CD4-positive, CD25-positive, alpha-beta regulatory T cell (primary cell): ENCODE results near the gene PITX1. TPM values are rescaled to one million over a fixed set of nuclear protein-coding genes. Genes with fewer than 3 reads are reported as not detected.

Experiments used
- ATAC-seq, 2 donors: fragments of 150-1000 bp; cut with Tn5 transposase; one replicate each; pipeline ENCODE4 v1.10.0; 2021; ENCODE audit warnings: low read depth in 2 of 2, moderate number of reproducible peaks in 2 of 2, moderate library complexity in 1 of 2
- DNase-seq, 3 donors: peaks; one replicate each; pipeline versions ENCODE4 v3.0.0 to v3.0.0-alpha.2; 2012 to 2022; ENCODE audit warnings: mixed read lengths in 1 of 3
- H3K27ac ChIP-seq: one replicate; pipeline ENCODE4 v1.7.0; 2013; ENCODE audit warnings: mild to moderate bottlenecking, low read length; ENCODE audit not compliant: insufficient read depth, poor library complexity, severe bottlenecking
- H3K27me3 ChIP-seq: one replicate; pipeline ENCODE4 v1.7.0; 2013; ENCODE audit warnings: low read length; ENCODE audit not compliant: control insufficient read depth, insufficient read depth
- H3K36me3 ChIP-seq: one replicate; pipeline ENCODE4 v1.7.0; 2013; ENCODE audit warnings: mild to moderate bottlenecking, low read length, moderate library complexity; ENCODE audit not compliant: control insufficient read depth, insufficient read depth
- H3K4me1 ChIP-seq: 2 replicates; pipeline ENCODE4 v1.7.0; 2013; ENCODE audit warnings: mild to moderate bottlenecking, low read length; ENCODE audit not compliant: insufficient read depth, control insufficient read depth, poor library complexity, severe bottlenecking
- H3K4me3 ChIP-seq: one replicate; pipeline ENCODE4 v1.7.0; 2013; ENCODE audit warnings: low read depth, mild to moderate bottlenecking, low read length, moderate library complexity
- H3K9me3 ChIP-seq, 2 experiments: 1 replicate in 1 of 2; 2 replicates in 1 of 2; pipeline ENCODE4 v1.7.0; 2013; ENCODE audit warnings: low read length in 2 of 2, mild to moderate bottlenecking in 1 of 2, moderate library complexity in 1 of 2; ENCODE audit not compliant: control insufficient read depth in 2 of 2
- H3K27ac Mint-ChIP-seq, 3 donors: one replicate each; pipeline ENCODE4 v1.8.0; 2020 to 2022; ENCODE audit warnings: mild to moderate bottlenecking in 3 of 3, mixed read lengths in 3 of 3, moderate library complexity in 2 of 3
- H3K27me3 Mint-ChIP-seq: one replicate; pipeline ENCODE4 v1.8.0; 2022; ENCODE audit warnings: mild to moderate bottlenecking, mixed read lengths
- H3K36me3 Mint-ChIP-seq: one replicate; pipeline ENCODE4 v1.8.0; 2020; ENCODE audit warnings: mixed read lengths
- H3K4me1 Mint-ChIP-seq, 4 donors: one replicate each; pipeline ENCODE4 v1.8.0; 2020 to 2022; ENCODE audit warnings: mixed read lengths in 4 of 4, mild to moderate bottlenecking in 1 of 4
- H3K4me3 Mint-ChIP-seq, 4 donors: one replicate each; pipeline ENCODE4 v1.8.0; 2020 to 2022; ENCODE audit warnings: mild to moderate bottlenecking in 4 of 4, mixed read lengths in 4 of 4, moderate library complexity in 3 of 4
- H3K9me3 Mint-ChIP-seq, 7 donors: one replicate each; pipeline ENCODE4 v1.8.0; 2020 to 2022; ENCODE audit warnings: mixed read lengths in 7 of 7, mild to moderate bottlenecking in 3 of 7, moderate library complexity in 2 of 7
- polyA plus RNA-seq, 4 donors: library from polyadenylated mRNA; unstranded; fragments of 300-500 nt; fragmentation: Illumina TruSeq; gene quantifications; one replicate each; pipeline ENCODE4 v1.2.3, GENCODE V29; 2021
- total RNA-seq: library from RNA; stranded (reverse); gene quantifications from one replicate; pipeline ENCODE4 v1.2.3, GENCODE V29; 2022

PITX1 gene
- total and polyA plus RNA-seq, 5 donors from 2014 or later, result not detected

DNA sequence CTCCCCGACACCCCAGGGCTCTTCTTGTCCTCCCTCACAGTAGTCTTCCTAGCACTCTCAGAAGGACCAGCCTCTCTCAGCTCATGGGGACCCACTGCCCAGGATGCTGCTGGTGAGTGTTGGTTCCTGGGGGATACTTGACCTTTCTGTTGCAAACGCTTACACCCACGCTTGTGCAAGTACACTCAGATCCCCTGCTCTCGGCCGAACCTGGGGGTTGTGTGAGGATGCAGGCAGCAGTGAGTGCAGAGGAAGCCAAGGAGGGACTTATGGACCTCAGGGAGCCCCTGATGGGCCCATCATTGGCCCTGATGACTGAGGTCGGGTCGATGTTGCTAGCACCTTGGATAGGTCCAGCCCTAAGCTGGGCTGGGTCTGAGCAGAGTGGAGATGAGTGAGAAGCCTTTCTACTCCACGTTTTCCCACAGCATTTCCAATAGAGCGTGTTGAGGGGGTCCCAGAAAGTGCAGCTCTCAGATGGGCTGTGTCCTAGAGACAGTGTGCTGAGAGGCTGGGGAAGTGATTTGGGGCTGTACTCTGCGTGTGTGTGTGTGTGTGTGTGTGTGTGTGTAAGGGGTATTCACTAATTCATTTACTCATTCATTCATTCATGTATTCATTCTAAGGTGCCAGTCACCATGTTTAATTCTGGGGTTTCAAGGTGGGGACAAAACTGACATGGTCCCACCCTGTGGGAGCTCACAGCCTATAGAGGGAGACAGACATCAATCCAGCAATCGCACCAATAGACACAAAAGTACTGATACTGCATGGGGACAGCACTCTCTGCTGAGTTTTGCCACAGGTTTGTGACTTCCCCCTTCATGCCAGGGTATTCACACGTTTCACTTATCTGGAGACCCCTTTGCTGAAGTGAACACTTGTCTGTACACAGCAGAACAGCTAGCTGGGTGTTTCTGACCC lies 25.2 kb upstream of the PITX1 start:
- DNase-seq (no peak), ATAC-seq (no peak)
- Mint-ChIP-seq H3K4me3 (no peak overlapping the region), H3K27me3 (peaks cover 5% of the 10 kb centered on the region), H3K27ac (no peak overlapping the region), H3K4me1 (no peaks in the 10 kb centered on the region), H3K9me3 (no peaks in the 10 kb centered on the region), H3K36me3 (no peaks in the 10 kb centered on the region)
- Histone ChIP-seq H3K4me1 (no peaks in the 10 kb centered on the region), H3K27me3 (peaks cover 1% of the 10 kb centered on the region), H3K4me3 (no peak overlapping the region), H3K9me3 (no peaks in the 10 kb centered on the region), H3K27ac (no peak overlapping the region), H3K36me3 (no peaks in the 10 kb centered on the region)

GRCh38 chr5:135058331-135058732 lies 24.3 kb upstream of the PITX1 start:
- no peak overlapping the region for H3K27ac ChIP-seq
- ATAC-seq, result no peak
- H3K4me3 Mint-ChIP-seq, result no peak overlapping the region
- peaks cover 0 to 4% (median 2%) of the 10 kb centered on the region in 4 donors for H3K4me1 Mint-ChIP-seq
- peaks cover 11% of the 10 kb centered on the region for H3K27me3 Mint-ChIP-seq
- H3K9me3 ChIP-seq, result no peaks in the 10 kb centered on the region
- H3K27ac Mint-ChIP-seq, result no peak overlapping the region
- no peaks in the 10 kb centered on the region for H3K36me3 ChIP-seq
- H3K4me1 ChIP-seq, result no peaks in the 10 kb centered on the region
- peaks cover 7% of the 10 kb centered on the region for H3K27me3 ChIP-seq
- H3K4me3 ChIP-seq, result no peak overlapping the region
- no peaks in the 10 kb centered on the region for H3K36me3 Mint-ChIP-seq
- no peaks in the 10 kb centered on the region for H3K9me3 Mint-ChIP-seq
- no peak for DNase-seq

- ATAC-seq (no peak), DNase-seq (no peak)
- no peaks in the 10 kb centered on the region for H3K4me1 ChIP-seq
- Mint-ChIP-seq H3K27me3 (peaks cover 21% of the 10 kb centered on the region), H3K9me3 (no peaks in the 10 kb centered on the region), H3K4me1 (peaks cover 0 to 4% (median 2%) of the 10 kb centered on the region in 4 donors), H3K27ac (no peak overlapping the region), H3K36me3 (no peaks in the 10 kb centered on the region), H3K4me3 (no peak overlapping the region)
- H3K9me3 ChIP-seq, result no peaks in the 10 kb centered on the region
- H3K27ac ChIP-seq, result no peak overlapping the region
- peaks cover 10% of the 10 kb centered on the region for H3K27me3 ChIP-seq
- H3K4me3 ChIP-seq, result no peak overlapping the region
- no peaks in the 10 kb centered on the region for H3K36me3 ChIP-seq
These were observed 23.2 kb upstream of the PITX1 start for GRCh38 chr5:135057233-135057632.

- ATAC-seq (no peak), DNase-seq (no peak)
- Mint-ChIP-seq H3K27me3 (peaks cover 28% of the 10 kb centered on the region), H3K4me3 (no peak overlapping the region), H3K27ac (no peak overlapping the region), H3K36me3 (no peaks in the 10 kb centered on the region), H3K9me3 (no peaks in the 10 kb centered on the region), H3K4me1 (peaks cover 0 to 4% (median 2%) of the 10 kb centered on the region in 4 donors)
- no peaks in the 10 kb centered on the region for H3K9me3 ChIP-seq
- H3K4me3 ChIP-seq, result no peak overlapping the region
- peaks cover 10% of the 10 kb centered on the region for H3K27me3 ChIP-seq
- no peak overlapping the region for H3K27ac ChIP-seq
- no peaks in the 10 kb centered on the region for H3K36me3 ChIP-seq
- H3K4me1 ChIP-seq, result no peaks in the 10 kb centered on the region
These were observed 22.4 kb upstream of the PITX1 start for GRCh38 chr5:135056316-135057030.

GRCh38 chr5:135055396-135055795 lies 21.4 kb upstream of the PITX1 start:
- H3K4me1 Mint-ChIP-seq, result peaks cover 0 to 4% (median 2%) of the 10 kb centered on the region in 4 donors
- H3K27me3 ChIP-seq, result peaks cover 15% of the 10 kb centered on the region
- no peak for ATAC-seq

GRCh38 chr5:135054546-135054945 lies 20.5 kb upstream of the PITX1 start:
- no peaks in the 10 kb centered on the region for H3K9me3 ChIP-seq
- H3K4me1 Mint-ChIP-seq, result peaks cover 0 to 4% (median 2%) of the 10 kb centered on the region in 4 donors
- H3K36me3 ChIP-seq, result no peaks in the 10 kb centered on the region
- no peak for ATAC-seq
- no peaks in the 10 kb centered on the region for H3K4me1 ChIP-seq
- H3K27me3 ChIP-seq, result peaks cover 15% of the 10 kb centered on the region
- H3K36me3 Mint-ChIP-seq, result no peaks in the 10 kb centered on the region
- H3K27ac ChIP-seq, result no peak overlapping the region
- peaks cover 40% of the 10 kb centered on the region for H3K27me3 Mint-ChIP-seq
- no peak overlapping the region for H3K27ac Mint-ChIP-seq
- H3K4me3 ChIP-seq, result no peak overlapping the region
- H3K9me3 Mint-ChIP-seq, result peaks cover 0 to 1% (median 0%) of the 10 kb centered on the region in 7 donors
- DNase-seq, result no peak
- no peak overlapping the region for H3K4me3 Mint-ChIP-seq

More at GRCh38 chr5:135055396-135055795, 21.4 kb upstream of the PITX1 start:
- Histone ChIP-seq H3K9me3 (no peaks in the 10 kb centered on the region), H3K4me1 (no peaks in the 10 kb centered on the region), H3K27ac (no peak overlapping the region), H3K36me3 (no peaks in the 10 kb centered on the region), H3K4me3 (no peak overlapping the region)
- DNase-seq, result no peak
- H3K4me3 Mint-ChIP-seq, result no peak overlapping the region
- H3K36me3 Mint-ChIP-seq, result no peaks in the 10 kb centered on the region
- peaks cover 35% of the 10 kb centered on the region for H3K27me3 Mint-ChIP-seq
- no peak overlapping the region for H3K27ac Mint-ChIP-seq
- no peaks in the 10 kb centered on the region for H3K9me3 Mint-ChIP-seq

- Mint-ChIP-seq H3K36me3 (no peaks in the 10 kb centered on the region), H3K4me1 (peaks cover 0 to 4% (median 2%) of the 10 kb centered on the region in 4 donors), H3K27me3 (peaks cover 45% of the 10 kb centered on the region), H3K27ac (no peak overlapping the region), H3K9me3 (peaks cover 0 to 1% (median 0%) of the 10 kb centered on the region in 7 donors), H3K4me3 (no peak overlapping the region)
- H3K4me1 ChIP-seq, result no peaks in the 10 kb centered on the region
- no peaks in the 10 kb centered on the region for H3K9me3 ChIP-seq
- ATAC-seq (no peak), DNase-seq (no peak)
- H3K36me3 ChIP-seq, result no peaks in the 10 kb centered on the region
- H3K27me3 ChIP-seq, result peaks cover 15% of the 10 kb centered on the region
- H3K4me3 ChIP-seq, result no peak overlapping the region
- no peak overlapping the region for H3K27ac ChIP-seq
These were observed 20.0 kb upstream of the PITX1 start for GRCh38 chr5:135053989-135054388.
